Measurements from ENCODE around the gene UBL3.

UBL3 gene

GRCh38 chr13:29855784-29856183 is 5.4 kb upstream of the UBL3 start:
- H3K4me1 ChIP-seq (ENCODE audit: low read length), result peaks cover 2% of the 10 kb centered on the region
- no peak overlapping the region for H3K27ac ChIP-seq (ENCODE audit: low read length)
- H3K4me2 ChIP-seq (ENCODE audit: low read length), result no peak overlapping the region
- no peak overlapping the region for H3K9ac ChIP-seq (ENCODE audit: low read length)
- no peak for TF ChIP-seq CTCF (IDR thresholded peaks at IDR 0.05; ENCODE audit: low read depth, low read length)
- no peak for TF ChIP-seq EZH2phosphoT487 (IDR thresholded peaks at IDR 0.05; ENCODE audit: low read depth)
- no peaks in the 10 kb centered on the region for H3K27me3 ChIP-seq (ENCODE audit: low read depth, low read length)
- H3K9me3 ChIP-seq (ENCODE audit: insufficient read depth, low read length), result no peaks in the 10 kb centered on the region
- no peak overlapping the region for H3K4me3 ChIP-seq (ENCODE audit: low read length)
- 0 out of 2 replicates have a peak overlapping the region, but pooled peaks have one; percentile 47 for H2AFZ ChIP-seq (ENCODE audit: low read depth, low read length)
- no peaks in the 10 kb centered on the region for H3K36me3 ChIP-seq (replicated peaks; ENCODE audit: low read depth, low read length)
- H4K20me1 ChIP-seq (ENCODE audit: insufficient read depth, low read length), result no peaks in the 10 kb centered on the region
- H3K79me2 ChIP-seq (ENCODE audit: low read length), result no peaks in the 10 kb centered on the region

- H2AFZ ChIP-seq (ENCODE audit: low read depth, low read length), result no peak overlapping the region
- H3K27me3 ChIP-seq (ENCODE audit: low read depth, low read length), result no peaks in the 10 kb centered on the region
- H3K9ac ChIP-seq (ENCODE audit: low read length), result no peak overlapping the region
- H3K27ac ChIP-seq (ENCODE audit: low read length), result no peak overlapping the region
- no peaks in the 10 kb centered on the region for H3K9me3 ChIP-seq (ENCODE audit: insufficient read depth, low read length)
- H3K4me3 ChIP-seq (ENCODE audit: low read length), result no peak overlapping the region
- H4K20me1 ChIP-seq (ENCODE audit: insufficient read depth, low read length), result no peaks in the 10 kb centered on the region
- H3K4me2 ChIP-seq (ENCODE audit: low read length), result no peak overlapping the region
- H3K79me2 ChIP-seq (ENCODE audit: low read length), result no peaks in the 10 kb centered on the region
- TF ChIP-seq EZH2phosphoT487 (IDR thresholded peaks at IDR 0.05; ENCODE audit: low read depth), result no peak
- no peak for TF ChIP-seq CTCF (IDR thresholded peaks at IDR 0.05; ENCODE audit: low read depth, low read length)
- no peaks in the 10 kb centered on the region for H3K36me3 ChIP-seq (replicated peaks; ENCODE audit: low read depth, low read length)
- peaks cover 4% of the 10 kb centered on the region for H3K4me1 ChIP-seq (ENCODE audit: low read length)
Observed at GRCh38 chr13:29855009-29855408, 4.6 kb upstream of the UBL3 start.

GRCh38 chr13:29853131-29853530 is 2.7 kb upstream of the UBL3 start:
- H4K20me1 ChIP-seq (ENCODE audit: insufficient read depth, low read length), result no peaks in the 10 kb centered on the region
- H3K36me3 ChIP-seq (replicated peaks; ENCODE audit: low read depth, low read length), result no peaks in the 10 kb centered on the region
- H3K27me3 ChIP-seq (ENCODE audit: low read depth, low read length), result no peaks in the 10 kb centered on the region
- TF ChIP-seq EZH2phosphoT487 (IDR thresholded peaks at IDR 0.05; ENCODE audit: low read depth) (no peak), CTCF (IDR thresholded peaks at IDR 0.05; ENCODE audit: low read depth, low read length) (no peak)
- H3K9me3 ChIP-seq (ENCODE audit: insufficient read depth, low read length), result no peaks in the 10 kb centered on the region
- H3K4me1 ChIP-seq (ENCODE audit: low read length), result peaks cover 6% of the 10 kb centered on the region
- no peak overlapping the region for H3K27ac ChIP-seq (ENCODE audit: low read length)
- H3K4me2 ChIP-seq (ENCODE audit: low read length), result no peak overlapping the region
- peaks cover 15% of the 10 kb centered on the region for H3K79me2 ChIP-seq (ENCODE audit: low read length)
- H2AFZ ChIP-seq (ENCODE audit: low read depth, low read length), result no peak overlapping the region
- no peak overlapping the region for H3K4me3 ChIP-seq (ENCODE audit: low read length)
- no peak overlapping the region for H3K9ac ChIP-seq (ENCODE audit: low read length)

GRCh38 chr13:29852472-29853054 is 2.1 kb upstream of the UBL3 start:
- Histone ChIP-seq H3K27ac (ENCODE audit: low read length) (no peak overlapping the region), H3K4me2 (ENCODE audit: low read length) (no peak overlapping the region), H3K9me3 (ENCODE audit: insufficient read depth, low read length) (no peaks in the 10 kb centered on the region), H3K36me3 (replicated peaks; ENCODE audit: low read depth, low read length) (no peaks in the 10 kb centered on the region), H3K79me2 (ENCODE audit: low read length) (peaks cover 19% of the 10 kb centered on the region), H2AFZ (ENCODE audit: low read depth, low read length) (no peak overlapping the region), H4K20me1 (ENCODE audit: insufficient read depth, low read length) (peaks cover 3% of the 10 kb centered on the region; the same call in 1 of the 2 replicates), H3K9ac (ENCODE audit: low read length) (no peak overlapping the region), H3K4me3 (ENCODE audit: low read length) (no peak overlapping the region), H3K4me1 (ENCODE audit: low read length) (peaks cover 10% of the 10 kb centered on the region), H3K27me3 (ENCODE audit: low read depth, low read length) (no peaks in the 10 kb centered on the region)
- no peak for TF ChIP-seq CTCF (IDR thresholded peaks at IDR 0.05; ENCODE audit: low read depth, low read length)
- no peak for TF ChIP-seq EZH2phosphoT487 (IDR thresholded peaks at IDR 0.05; ENCODE audit: low read depth)

Data from OCI-LY3 (cell line).